ENCODE data around the gene TANC1.

TANC1 gene

GRCh38 chr2:159234868-159235267 lies 266.4 kb downstream of the TANC1 start:
- no peak for DNase-seq

- DNase-seq = no peak
These were observed 275.1 kb downstream of the TANC1 start for GRCh38 chr2:159243529-159243928.

- DNase-seq = no peak
These were observed 278.0 kb downstream of the TANC1 start for GRCh38 chr2:159246325-159246988.

- no peak for DNase-seq
These were observed 281.7 kb downstream of the TANC1 start for GRCh38 chr2:159249990-159250715.

- DNase-seq = no peak
These were observed 283.1 kb downstream of the TANC1 start for GRCh38 chr2:159251296-159252173.

- DNase-seq = no peak
These were observed 284.5 kb downstream of the TANC1 start for GRCh38 chr2:159252905-159253304.

- DNase-seq = no peak
These were observed 287.7 kb downstream of the TANC1 start for GRCh38 chr2:159256159-159256558.

- DNase-seq = no peak
These were observed 293.8 kb downstream of the TANC1 start for GRCh38 chr2:159262226-159262625.

- DNase-seq = no peak
These were observed 294.5 kb downstream of the TANC1 start for GRCh38 chr2:159262904-159263303.

- DNase-seq = no peak
These were observed 296.7 kb downstream of the TANC1 start for GRCh38 chr2:159265171-159265576.

GRCh38 chr2:159266554-159266953 lies 298.1 kb downstream of the TANC1 start:
- no peak for DNase-seq

- no peak for DNase-seq
These were observed 299.5 kb downstream of the TANC1 start for GRCh38 chr2:159267921-159268320.

- DNase-seq = no peak
These were observed 302.4 kb downstream of the TANC1 start for GRCh38 chr2:159270744-159271379.

- DNase-seq = no peak
These were observed 303.7 kb downstream of the TANC1 start for GRCh38 chr2:159272156-159272555.

- DNase-seq = no peak
These were observed 306.7 kb downstream of the TANC1 start for GRCh38 chr2:159275111-159275510.

- DNase-seq = no peak
These were observed 311.3 kb downstream of the TANC1 start for GRCh38 chr2:159279700-159280099.

- no peak for DNase-seq
These were observed 312.6 kb downstream of the TANC1 start for GRCh38 chr2:159281002-159281401.
